A549 (cell line): ENCODE results near the gene CD2AP.

Experiments used
- CBX8 ChIP-seq: fragments of 200-600 bp; sonication (generic); IDR thresholded peaks from 2 replicates; pipeline ENCODE4 v1.6.1; 2016
- JUNB ChIP-seq: fragments of >200 bp; sonication (Bioruptor Twin); formaldehyde crosslinking; IDR thresholded peaks from 2 replicates; pipeline ENCODE4 v1.6.1; 2016
- USF2 ChIP-seq: fragments of 450-650 bp; IDR thresholded peaks from 2 replicates; pipeline ENCODE4 v1.6.1; 2014; ENCODE audit warnings: antibody characterized with exemption
- TF ChIP-seq, protein P1 (sequence below): fragments of >200 bp; sonication (Bioruptor Twin); formaldehyde crosslinking; IDR thresholded peaks from 3 replicates; pipeline ENCODE4 v1.5.1; 2016
- TF ChIP-seq, protein P2 (sequence below): IDR thresholded peaks from 2 replicates; pipeline ENCODE4 v1.6.1; 2012

GRCh38 chr6:47653706-47654105 is 176.1 kb downstream of the CD2AP start:
- TF ChIP-seq, protein P1, sequence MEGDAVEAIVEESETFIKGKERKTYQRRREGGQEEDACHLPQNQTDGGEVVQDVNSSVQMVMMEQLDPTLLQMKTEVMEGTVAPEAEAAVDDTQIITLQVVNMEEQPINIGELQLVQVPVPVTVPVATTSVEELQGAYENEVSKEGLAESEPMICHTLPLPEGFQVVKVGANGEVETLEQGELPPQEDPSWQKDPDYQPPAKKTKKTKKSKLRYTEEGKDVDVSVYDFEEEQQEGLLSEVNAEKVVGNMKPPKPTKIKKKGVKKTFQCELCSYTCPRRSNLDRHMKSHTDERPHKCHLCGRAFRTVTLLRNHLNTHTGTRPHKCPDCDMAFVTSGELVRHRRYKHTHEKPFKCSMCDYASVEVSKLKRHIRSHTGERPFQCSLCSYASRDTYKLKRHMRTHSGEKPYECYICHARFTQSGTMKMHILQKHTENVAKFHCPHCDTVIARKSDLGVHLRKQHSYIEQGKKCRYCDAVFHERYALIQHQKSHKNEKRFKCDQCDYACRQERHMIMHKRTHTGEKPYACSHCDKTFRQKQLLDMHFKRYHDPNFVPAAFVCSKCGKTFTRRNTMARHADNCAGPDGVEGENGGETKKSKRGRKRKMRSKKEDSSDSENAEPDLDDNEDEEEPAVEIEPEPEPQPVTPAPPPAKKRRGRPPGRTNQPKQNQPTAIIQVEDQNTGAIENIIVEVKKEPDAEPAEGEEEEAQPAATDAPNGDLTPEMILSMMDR, result no peak
- TF ChIP-seq JUNB (no peak), CBX8 (no peak), USF2 (no peak)
- TF ChIP-seq, protein P2, sequence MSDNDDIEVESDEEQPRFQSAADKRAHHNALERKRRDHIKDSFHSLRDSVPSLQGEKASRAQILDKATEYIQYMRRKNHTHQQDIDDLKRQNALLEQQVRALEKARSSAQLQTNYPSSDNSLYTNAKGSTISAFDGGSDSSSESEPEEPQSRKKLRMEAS, result no peak
